KMS-11 (cell line): Measurements from ENCODE around the gene RAPGEF6.
"Not testable (repeated sequence)": the region's sequence is repeated elsewhere in the genome, so short reads cannot be mapped to it uniquely, and the experiment has no call there.

ENCODE experiments used
- H2AFZ ChIP-seq: fragments of 200-600 bp; sonication (generic); 2 replicates; pipeline ENCODE4 v1.6.1; 2016; ENCODE audit warnings: antibody characterized with exemption, mixed run types, low read depth
- H3K27ac ChIP-seq: fragments of 200-600 bp; sonication (generic); 2 replicates; pipeline ENCODE4 v1.6.1; 2016; ENCODE audit warnings: mild to moderate bottlenecking, mixed run types
- H3K27me3 ChIP-seq: fragments of 200-600 bp; sonication (generic); 2 replicates; pipeline ENCODE4 v1.6.1; 2017; ENCODE audit warnings: mild to moderate bottlenecking, low read depth, mixed run types, moderate library complexity; ENCODE audit not compliant: insufficient read depth
- H3K36me3 ChIP-seq: fragments of 200-600 bp; sonication (generic); 2 replicates; pipeline ENCODE4 v1.6.1; 2017; ENCODE audit warnings: mild to moderate bottlenecking, mixed run types; ENCODE audit not compliant: insufficient read depth
- H3K4me1 ChIP-seq: fragments of 200-600 bp; sonication (generic); 2 replicates; pipeline ENCODE4 v1.6.1; 2016; ENCODE audit warnings: mild to moderate bottlenecking, low read depth, mixed run types; ENCODE audit not compliant: poor library complexity, severe bottlenecking
- H3K4me2 ChIP-seq: fragments of 200-600 bp; sonication (generic); 2 replicates; pipeline ENCODE4 v1.7.0; 2016; ENCODE audit warnings: mild to moderate bottlenecking, mixed run types
- H3K4me3 ChIP-seq: fragments of 200-600 bp; sonication (generic); IDR thresholded peaks from 2 replicates; pipeline ENCODE4 v1.6.1; 2017; ENCODE audit warnings: low read depth, low read length, mixed read lengths; ENCODE audit not compliant: insufficient read depth
- H3K79me2 ChIP-seq: fragments of 200-600 bp; sonication (generic); 2 replicates; pipeline ENCODE4 v1.6.1; 2016; ENCODE audit warnings: low read depth, mixed run types; ENCODE audit not compliant: insufficient read depth
- H3K9ac ChIP-seq: fragments of 200-600 bp; sonication (generic); 2 replicates; pipeline ENCODE4 v1.6.1; 2016; ENCODE audit warnings: mild to moderate bottlenecking, mixed run types
- H4K20me1 ChIP-seq: fragments of 200-600 bp; sonication (generic); 2 replicates; pipeline ENCODE4 v1.6.1; 2016; ENCODE audit warnings: mild to moderate bottlenecking, mixed run types; ENCODE audit not compliant: insufficient read depth
- TF ChIP-seq, protein P1 (sequence below): fragments of 200-600 bp; sonication (generic); conservative IDR thresholded peaks from 2 replicates; pipeline ENCODE4 v1.6.1; 2017; ENCODE audit warnings: low read depth, mild to moderate bottlenecking, antibody characterized with exemption, low read length, moderate library complexity, mixed read lengths

Gene RAPGEF6

DNA sequence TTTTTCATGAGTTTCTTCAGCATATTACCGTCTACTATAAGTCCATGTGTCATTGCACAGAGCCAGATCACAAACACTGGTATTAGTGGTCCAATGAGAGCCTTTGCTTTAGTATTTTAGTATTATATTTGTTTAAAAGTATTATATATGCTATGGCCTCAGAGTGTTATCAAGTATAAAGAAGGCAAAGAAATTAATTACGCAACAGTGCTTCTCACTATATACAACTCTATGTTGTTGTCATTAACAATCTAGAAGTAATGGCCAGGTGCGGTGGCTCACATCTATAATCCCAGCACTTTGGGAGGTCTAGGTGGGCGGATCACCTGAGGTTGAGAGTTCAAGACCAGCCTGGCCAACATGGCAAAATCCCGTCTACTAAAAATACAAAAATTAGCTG, 47.1 kb upstream of the RAPGEF6 start:
- H3K4me2 ChIP-seq, result no peak overlapping the region
- no peaks in the 10 kb centered on the region for H3K27me3 ChIP-seq
- no peak overlapping the region for H3K4me3 ChIP-seq
- no peak overlapping the region for H3K9ac ChIP-seq
- H4K20me1 ChIP-seq, result no peaks in the 10 kb centered on the region
- H2AFZ ChIP-seq, result no peak overlapping the region
- H3K4me1 ChIP-seq, result peaks cover 27% of the 10 kb centered on the region
- TF ChIP-seq, protein P1, sequence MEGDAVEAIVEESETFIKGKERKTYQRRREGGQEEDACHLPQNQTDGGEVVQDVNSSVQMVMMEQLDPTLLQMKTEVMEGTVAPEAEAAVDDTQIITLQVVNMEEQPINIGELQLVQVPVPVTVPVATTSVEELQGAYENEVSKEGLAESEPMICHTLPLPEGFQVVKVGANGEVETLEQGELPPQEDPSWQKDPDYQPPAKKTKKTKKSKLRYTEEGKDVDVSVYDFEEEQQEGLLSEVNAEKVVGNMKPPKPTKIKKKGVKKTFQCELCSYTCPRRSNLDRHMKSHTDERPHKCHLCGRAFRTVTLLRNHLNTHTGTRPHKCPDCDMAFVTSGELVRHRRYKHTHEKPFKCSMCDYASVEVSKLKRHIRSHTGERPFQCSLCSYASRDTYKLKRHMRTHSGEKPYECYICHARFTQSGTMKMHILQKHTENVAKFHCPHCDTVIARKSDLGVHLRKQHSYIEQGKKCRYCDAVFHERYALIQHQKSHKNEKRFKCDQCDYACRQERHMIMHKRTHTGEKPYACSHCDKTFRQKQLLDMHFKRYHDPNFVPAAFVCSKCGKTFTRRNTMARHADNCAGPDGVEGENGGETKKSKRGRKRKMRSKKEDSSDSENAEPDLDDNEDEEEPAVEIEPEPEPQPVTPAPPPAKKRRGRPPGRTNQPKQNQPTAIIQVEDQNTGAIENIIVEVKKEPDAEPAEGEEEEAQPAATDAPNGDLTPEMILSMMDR, result no peak
- H3K79me2 ChIP-seq, result no peaks in the 10 kb centered on the region
- no peak overlapping the region for H3K27ac ChIP-seq
- H3K36me3 ChIP-seq, result no peaks in the 10 kb centered on the region; the same call in 1 of the 2 replicates

DNA sequence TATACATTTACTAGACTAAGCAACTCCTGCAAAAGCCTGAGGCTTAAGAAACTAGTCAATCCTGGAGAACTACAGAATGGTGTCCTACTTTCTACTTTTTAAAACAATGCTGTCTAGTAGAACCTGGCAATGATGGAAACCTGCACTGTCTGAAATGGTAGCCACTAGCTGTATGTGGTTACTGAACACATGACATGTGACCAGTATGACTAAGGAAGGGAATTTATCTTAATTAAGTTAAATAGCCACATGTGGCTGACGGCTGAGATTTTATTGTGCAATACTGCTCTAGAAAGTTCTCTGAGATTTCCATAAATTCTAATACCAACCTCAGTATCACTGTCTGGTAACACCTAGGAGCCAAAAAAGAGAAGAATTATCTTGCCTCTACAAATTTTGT, 44.9 kb upstream of the RAPGEF6 start:
- peak overlapping the region; percentile 15; the same call in 1 of the 2 replicates for H3K27ac ChIP-seq
- TF ChIP-seq, protein P1, result no peak
- H2AFZ ChIP-seq, result no peak overlapping the region
- no peak overlapping the region for H3K9ac ChIP-seq
- H3K36me3 ChIP-seq, result no peaks in the 10 kb centered on the region; the same call in 1 of the 2 replicates
- H3K79me2 ChIP-seq, result no peaks in the 10 kb centered on the region
- peak overlapping the region; percentile 10; the same call in 1 of the 2 replicates for H3K4me2 ChIP-seq
- no peak overlapping the region for H3K4me3 ChIP-seq
- H4K20me1 ChIP-seq, result no peaks in the 10 kb centered on the region
- H3K4me1 ChIP-seq, result peaks cover 27% of the 10 kb centered on the region
- H3K27me3 ChIP-seq, result no peaks in the 10 kb centered on the region

DNA sequence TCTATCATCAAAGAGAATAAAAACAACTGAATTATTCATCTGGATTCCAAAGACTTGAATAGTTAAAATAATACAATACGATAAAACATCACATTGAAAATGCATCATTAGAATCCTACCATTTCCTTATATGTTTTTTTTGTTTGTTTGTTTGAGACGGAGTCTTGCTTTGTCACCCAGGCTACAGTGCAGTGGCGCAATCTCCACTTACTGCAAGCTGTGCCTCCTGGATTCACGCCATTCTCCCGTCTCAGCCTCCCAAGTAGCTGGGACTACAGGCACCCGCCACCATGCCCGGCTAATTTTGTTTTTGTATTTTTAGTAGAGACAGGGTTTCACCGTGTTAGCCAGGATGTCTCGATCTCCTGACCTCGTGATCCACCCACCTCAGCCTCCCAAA, 43.2 kb upstream of the RAPGEF6 start:
- not testable (repeated sequence) for H3K4me2 ChIP-seq, H3K9ac ChIP-seq, H2AFZ ChIP-seq, H3K79me2 ChIP-seq, H3K27me3 ChIP-seq, H3K27ac ChIP-seq, H3K36me3 ChIP-seq, H4K20me1 ChIP-seq, H3K4me3 ChIP-seq
- H3K4me1 ChIP-seq, result peaks cover 27% of the 10 kb centered on the region

DNA sequence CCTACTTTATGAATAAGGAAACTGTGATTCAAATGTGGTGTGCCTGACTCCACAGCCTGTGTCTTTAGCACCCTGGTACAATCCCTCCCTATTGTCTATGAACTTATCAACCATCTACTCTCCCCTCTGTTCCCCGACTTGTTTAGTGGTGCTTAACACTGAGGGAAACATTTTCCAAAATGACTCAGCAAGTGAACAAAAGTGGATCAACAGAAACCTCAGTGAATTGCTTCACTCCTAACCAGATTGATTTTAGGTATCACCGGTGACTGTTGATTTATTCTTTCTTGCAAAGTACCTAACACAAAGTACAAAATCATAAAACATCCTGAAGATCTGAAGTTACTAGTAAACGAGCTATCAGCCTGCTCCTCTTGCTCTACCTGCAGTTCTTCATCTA, 42.1 kb upstream of the RAPGEF6 start:
- Histone ChIP-seq H2AFZ (no peak overlapping the region), H4K20me1 (no peaks in the 10 kb centered on the region), H3K4me1 (peaks cover 27% of the 10 kb centered on the region), H3K27me3 (no peaks in the 10 kb centered on the region), H3K9ac (no peak overlapping the region), H3K36me3 (no peaks in the 10 kb centered on the region; the same call in 1 of the 2 replicates), H3K4me3 (no peak overlapping the region), H3K27ac (no peak overlapping the region), H3K4me2 (no peak overlapping the region), H3K79me2 (no peaks in the 10 kb centered on the region)
- TF ChIP-seq, protein P1, result no peak

DNA sequence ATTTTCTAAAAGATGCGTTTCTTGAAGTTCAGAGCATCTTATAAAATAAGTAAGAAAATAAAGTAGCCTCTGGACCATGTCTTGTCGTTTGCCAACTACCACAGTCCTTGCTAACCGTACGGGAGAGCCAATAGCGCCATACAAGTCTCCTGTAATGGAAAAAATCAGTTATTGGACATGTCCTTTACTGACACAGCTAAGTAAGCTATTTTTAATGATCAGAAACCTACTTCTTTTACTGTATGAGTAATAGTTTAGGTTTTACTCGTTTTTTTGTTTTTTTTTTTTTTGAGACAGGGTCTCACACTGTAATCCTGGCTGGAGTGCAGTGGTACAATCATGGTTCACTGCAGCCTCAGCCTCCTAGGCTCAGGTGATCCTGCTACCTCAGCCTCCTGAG, 37.7 kb upstream of the RAPGEF6 start:
- Histone ChIP-seq H3K4me1 (peaks cover 6% of the 10 kb centered on the region), H3K36me3 (no peaks in the 10 kb centered on the region), H3K4me2 (no peak overlapping the region), H3K4me3 (no peak overlapping the region), H3K79me2 (no peaks in the 10 kb centered on the region), H4K20me1 (no peaks in the 10 kb centered on the region), H3K9ac (no peak overlapping the region), H3K27me3 (no peaks in the 10 kb centered on the region), H3K27ac (no peak overlapping the region), H2AFZ (no peak overlapping the region)
- TF ChIP-seq, protein P1, result no peak
